HepG2 (cell line): Measurements from ENCODE around the gene COMT.

ENCODE experiments used
- FOXK1 ChIP-seq: sonication (generic); formaldehyde crosslinking; IDR thresholded peaks from 2 replicates; pipeline ENCODE4 v1.4.0; 2020; ENCODE audit warnings: low read depth, missing genetic modification reagents, borderline replicate concordance
- HNF4G ChIP-seq, 2 experiments: sonication (generic) in 1 of 2; formaldehyde crosslinking in 1 of 2; IDR thresholded peaks; 2 replicates each; pipeline versions ENCODE4 v1.4.0 to v1.6.1; 2011 to 2020; ENCODE audit warnings: borderline replicate concordance in 2 of 2, low read depth in 2 of 2, mild to moderate bottlenecking in 2 of 2, low read length in 1 of 2, missing genetic modification reagents in 1 of 2, moderate library complexity in 1 of 2
- HNRNPH1 ChIP-seq: fragments of 200-400 bp; formaldehyde crosslinking; optimal IDR thresholded peaks from 2 replicates; pipeline ENCODE3; 2017; ENCODE audit warnings: mild to moderate bottlenecking, low read depth, low read length
- POLR2AphosphoS5 ChIP-seq: IDR thresholded peaks from 2 replicates; pipeline ENCODE4 v1.6.1; 2012; ENCODE audit warnings: low read depth, low read length
- SMAD3 ChIP-seq: sonication (generic); formaldehyde crosslinking; IDR thresholded peaks from 2 replicates; pipeline ENCODE4 v1.4.0; 2020; ENCODE audit warnings: missing genetic modification reagents
- ZNF446 ChIP-seq: sonication (generic); formaldehyde crosslinking; IDR thresholded peaks from 2 replicates; pipeline ENCODE4 v1.5.0; 2020; ENCODE audit warnings: mild to moderate bottlenecking, missing genetic modification reagents
- ZSCAN29 ChIP-seq: sonication (generic); formaldehyde crosslinking; conservative IDR thresholded peaks from 2 replicates; pipeline ENCODE4 v1.4.0; 2020; ENCODE audit warnings: mild to moderate bottlenecking, missing genetic modification reagents

DNA sequence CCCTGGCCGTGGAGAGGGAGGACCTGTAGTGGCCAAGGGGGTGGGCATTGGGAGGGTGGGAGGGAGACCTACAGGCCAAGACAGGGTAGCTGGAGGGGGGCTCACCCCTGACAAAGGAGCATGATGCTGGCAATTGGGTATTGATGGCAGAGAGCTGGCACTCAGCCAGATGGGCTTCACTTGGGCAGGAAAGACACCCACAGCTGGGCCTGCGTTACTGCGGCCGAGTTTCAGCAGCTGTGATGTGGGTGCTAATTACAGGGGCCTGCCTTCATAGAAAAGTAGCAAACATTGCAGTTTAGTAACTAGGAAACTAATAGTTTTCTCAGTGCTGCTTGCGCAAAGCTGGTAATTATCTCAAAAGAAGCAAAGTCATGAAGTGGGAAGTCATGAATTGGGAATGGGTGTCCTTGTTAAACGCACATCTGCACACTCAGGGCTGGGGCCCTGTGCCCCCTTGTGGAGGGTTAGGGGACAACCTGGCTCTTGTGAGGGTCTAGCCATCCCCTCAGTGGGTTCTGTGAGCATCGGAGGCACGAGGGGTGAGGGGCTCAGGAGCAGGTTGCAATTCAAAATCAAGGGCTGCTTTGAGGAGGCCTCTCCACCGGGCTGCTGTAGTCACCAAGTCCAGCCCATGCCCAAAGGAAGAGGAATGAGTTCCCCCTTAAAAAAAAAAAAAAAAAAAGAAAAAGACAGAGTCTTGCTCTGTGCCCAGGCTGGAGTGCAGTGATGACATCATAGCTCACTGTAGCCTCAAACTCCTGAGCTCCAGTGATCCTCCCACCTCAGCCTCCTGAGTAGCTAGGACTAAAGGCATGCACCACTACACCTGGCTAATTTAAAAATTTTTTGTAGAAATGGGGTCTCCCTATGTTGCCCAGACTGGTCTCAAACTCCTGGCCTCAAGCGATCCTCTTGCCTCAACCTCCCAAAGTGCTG, 24.5 kb downstream of the COMT start:
- no peak for TF ChIP-seq FOXK1
- TF ChIP-seq ZSCAN29 (CRISPR knock-in tag), result no peak
- TF ChIP-seq HNRNPH1, result no peak
- no peak for TF ChIP-seq HNF4G (IDR thresholded peaks at IDR 0.05; ENCODE audit: borderline replicate concordance, low read depth, low read length)
- TF ChIP-seq HNF4G (CRISPR knock-in tag; IDR thresholded peaks at IDR 0.05; ENCODE audit: borderline replicate concordance, low read depth), result no peak
- no peak for TF ChIP-seq POLR2AphosphoS5
- no peak for TF ChIP-seq SMAD3 (CRISPR knock-in tag)
- no peak for TF ChIP-seq ZNF446 (CRISPR knock-in tag)
